Fibroblast of pulmonary artery (primary cell): ENCODE data around the gene PFKFB4.

ENCODE experiments used
- DNase-seq: peaks from one replicate; pipeline ENCODE4 v3.0.0-alpha.2; 2010; ENCODE audit warnings: low read depth
- H3K4me3 ChIP-seq: replicated peaks from 2 replicates; pipeline ENCODE4 v1.5.1; 2011; ENCODE audit warnings: low read depth, mild to moderate bottlenecking, control low read depth, low read length, moderate library complexity
- TF ChIP-seq, protein P1 (sequence below): IDR thresholded peaks from 2 replicates; pipeline ENCODE4 v1.5.1; 2011; ENCODE audit warnings: mild to moderate bottlenecking, control low read depth, low read length, inconsistent platforms; ENCODE audit errors: missing control alignments

Gene PFKFB4

DNA sequence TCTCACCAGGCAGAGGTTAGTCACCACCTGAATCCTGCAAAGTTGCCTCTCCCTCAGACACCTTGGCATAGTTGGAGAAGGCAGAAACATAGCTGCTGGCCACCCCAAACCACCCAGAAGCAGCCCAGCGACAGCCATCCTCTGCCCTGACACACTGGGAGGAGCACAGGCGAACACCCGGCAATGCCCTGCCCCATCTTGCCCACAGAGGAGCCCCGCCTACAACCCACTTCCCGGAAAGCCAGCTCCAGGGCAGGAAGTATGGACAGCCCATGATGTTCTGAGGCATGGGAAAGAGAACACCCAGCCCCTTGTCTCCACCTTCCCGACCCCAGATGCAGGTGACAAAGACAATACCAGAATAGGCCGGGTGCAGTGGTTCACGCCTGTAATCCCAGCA, 40.0 kb downstream of the PFKFB4 start:
- H3K4me3 ChIP-seq: no peak overlapping the region

DNA sequence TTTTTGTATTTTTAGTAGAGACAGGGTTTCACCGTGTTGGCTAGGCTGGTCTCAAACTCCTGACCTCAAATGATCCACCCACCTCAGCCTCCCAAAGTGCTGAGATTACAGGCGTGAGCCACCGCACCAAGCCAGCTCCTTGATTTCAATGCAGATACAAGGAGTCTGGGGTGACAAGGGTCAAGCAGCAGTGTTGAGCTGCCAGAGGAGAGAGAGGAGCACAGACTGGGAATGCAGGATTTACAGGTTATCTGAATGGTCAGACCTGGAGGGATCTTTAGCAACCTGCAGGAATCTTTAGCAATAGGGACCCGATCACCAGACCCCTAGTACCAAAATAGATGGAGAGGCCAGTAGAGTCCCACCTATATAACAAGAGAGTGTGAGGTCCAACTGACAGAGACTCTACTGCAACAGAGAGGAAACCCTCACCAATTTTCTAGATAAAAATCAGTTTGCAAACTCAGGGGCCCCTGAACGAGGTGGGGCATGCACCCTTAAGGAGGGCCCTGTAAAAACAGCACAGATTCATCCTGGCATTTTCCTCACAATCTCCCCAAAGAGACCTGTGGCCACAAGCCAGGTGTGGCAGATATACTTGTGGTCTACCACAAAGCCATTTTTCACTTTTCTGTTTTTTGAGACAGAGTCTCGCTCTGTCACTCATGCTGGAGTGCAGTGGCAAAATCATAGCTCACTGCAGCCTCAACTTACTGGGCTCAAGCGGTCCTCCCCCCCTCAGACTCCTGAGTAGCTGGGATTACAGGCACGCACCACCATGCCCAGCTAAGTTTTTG, 42.0 kb downstream of the PFKFB4 start:
- no peak for DNase-seq
- TF ChIP-seq, protein P1, sequence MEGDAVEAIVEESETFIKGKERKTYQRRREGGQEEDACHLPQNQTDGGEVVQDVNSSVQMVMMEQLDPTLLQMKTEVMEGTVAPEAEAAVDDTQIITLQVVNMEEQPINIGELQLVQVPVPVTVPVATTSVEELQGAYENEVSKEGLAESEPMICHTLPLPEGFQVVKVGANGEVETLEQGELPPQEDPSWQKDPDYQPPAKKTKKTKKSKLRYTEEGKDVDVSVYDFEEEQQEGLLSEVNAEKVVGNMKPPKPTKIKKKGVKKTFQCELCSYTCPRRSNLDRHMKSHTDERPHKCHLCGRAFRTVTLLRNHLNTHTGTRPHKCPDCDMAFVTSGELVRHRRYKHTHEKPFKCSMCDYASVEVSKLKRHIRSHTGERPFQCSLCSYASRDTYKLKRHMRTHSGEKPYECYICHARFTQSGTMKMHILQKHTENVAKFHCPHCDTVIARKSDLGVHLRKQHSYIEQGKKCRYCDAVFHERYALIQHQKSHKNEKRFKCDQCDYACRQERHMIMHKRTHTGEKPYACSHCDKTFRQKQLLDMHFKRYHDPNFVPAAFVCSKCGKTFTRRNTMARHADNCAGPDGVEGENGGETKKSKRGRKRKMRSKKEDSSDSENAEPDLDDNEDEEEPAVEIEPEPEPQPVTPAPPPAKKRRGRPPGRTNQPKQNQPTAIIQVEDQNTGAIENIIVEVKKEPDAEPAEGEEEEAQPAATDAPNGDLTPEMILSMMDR: no peak
- H3K4me3 ChIP-seq: no peak overlapping the region

More for the DNA sequence above, 40.0 kb downstream of the PFKFB4 start:
- no peak for DNase-seq
- TF ChIP-seq, protein P1: no peak

DNA sequence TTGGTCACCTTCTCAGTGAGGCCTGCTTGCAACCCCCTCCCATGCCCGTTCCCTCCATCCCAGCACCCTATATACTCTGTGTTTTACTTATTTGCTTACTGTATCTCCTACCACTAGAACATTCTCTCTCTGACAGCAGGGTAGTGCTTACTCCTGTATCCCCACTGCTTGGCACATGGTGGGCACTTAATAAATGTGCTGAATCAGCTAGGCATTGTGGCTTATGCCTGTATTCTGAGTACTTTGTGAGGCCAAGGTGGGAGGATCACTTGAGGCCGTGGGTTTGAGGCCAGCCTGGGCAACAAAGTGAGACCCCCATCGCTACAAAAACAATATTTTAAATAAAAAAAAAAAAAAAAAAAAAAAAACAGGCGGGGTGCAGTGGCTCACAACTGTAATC, 45.1 kb downstream of the PFKFB4 start:
- TF ChIP-seq, protein P1: no peak

DNA sequence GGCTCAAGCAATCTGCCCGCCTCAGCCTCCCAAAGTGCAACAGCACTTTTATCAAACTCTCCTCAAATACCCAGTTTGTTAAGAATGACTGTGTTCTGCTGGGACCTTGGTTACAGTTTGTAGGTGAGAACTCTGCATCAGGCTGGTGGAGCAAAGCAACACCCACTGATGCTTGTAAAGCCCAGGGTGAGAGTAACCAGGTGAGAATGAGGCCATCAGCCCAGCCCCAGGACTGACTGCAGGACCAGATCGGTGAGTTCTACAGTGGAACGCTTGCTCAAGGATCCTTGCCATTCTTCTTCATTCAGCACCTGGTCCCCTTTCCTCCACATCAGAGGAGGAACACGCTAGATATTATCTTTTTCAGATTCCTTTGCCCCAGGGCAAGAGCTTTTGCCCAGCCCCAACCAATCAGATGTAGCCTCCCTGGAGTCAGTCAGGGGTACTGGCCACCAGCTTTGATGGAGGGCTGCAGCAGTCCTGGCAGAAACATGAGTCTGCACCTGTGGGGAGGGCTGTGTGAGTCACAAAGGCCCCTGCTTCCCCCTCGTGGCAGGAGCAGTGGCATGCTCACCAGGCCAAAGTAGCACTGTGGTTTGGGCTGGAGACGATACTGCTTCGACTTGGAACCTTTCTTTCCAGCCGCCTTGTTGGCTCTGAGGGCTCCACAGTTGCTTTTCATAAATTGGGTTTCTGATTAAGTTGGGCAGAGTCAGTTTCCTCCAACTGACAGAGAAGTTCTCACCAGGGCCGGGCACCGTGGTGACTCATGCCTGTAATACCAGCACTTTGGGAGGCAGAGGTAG, 49.1 kb downstream of the PFKFB4 start:
- peak; percentile 60 for DNase-seq
- TF ChIP-seq, protein P1: peak; percentile 47
- H3K4me3 ChIP-seq: no peak overlapping the region

More for the DNA sequence above, 45.1 kb downstream of the PFKFB4 start:
- H3K4me3 ChIP-seq: no peak overlapping the region
- DNase-seq: no peak

DNA sequence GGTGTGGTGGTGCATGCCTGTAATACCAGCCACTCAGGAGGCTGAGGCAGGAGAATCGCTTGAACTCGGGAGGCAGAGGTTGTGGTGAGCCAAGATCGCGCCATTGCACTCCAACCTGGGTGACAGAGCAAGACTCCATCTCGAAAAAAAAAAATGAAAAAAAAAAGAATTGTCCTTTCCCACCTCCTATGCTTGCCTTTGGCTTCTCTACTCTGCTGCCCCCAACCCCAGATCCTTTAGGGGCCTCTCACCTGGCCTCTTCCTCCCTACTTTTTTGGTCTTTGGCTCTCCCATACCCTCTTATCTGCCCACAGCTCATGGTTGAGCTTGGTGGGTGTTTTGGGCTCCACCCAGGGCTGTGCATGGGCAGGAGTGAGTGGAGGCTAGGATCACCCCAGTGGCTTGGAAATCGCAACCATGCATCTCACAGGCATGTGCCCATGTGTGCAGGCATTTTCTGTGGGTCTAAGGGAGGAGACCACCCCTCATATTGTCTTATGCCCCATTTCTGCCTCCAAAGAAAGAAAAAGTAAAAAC, 50.6 kb downstream of the PFKFB4 start:
- TF ChIP-seq, protein P1: no peak
- H3K4me3 ChIP-seq: no peak overlapping the region
- no peak for DNase-seq

DNA sequence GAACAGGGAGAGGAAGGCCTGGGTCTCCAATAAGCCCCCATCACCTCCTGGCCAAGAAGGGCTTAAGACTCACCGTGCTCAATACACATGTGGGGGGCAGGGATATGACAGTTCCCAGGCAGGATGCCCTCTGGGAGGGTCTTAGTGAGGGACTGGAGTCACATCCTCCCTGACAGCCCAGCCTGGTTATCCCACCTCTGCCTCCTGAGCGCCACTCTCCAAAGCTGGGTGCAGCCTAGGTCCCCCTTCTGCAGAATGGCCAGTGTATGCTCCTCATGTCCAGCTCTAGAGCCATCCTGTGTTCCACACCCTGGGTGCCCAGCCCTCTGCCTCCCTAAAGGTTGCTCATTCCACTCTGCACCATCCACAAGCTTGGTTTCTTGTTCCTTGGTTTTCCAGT, 51.5 kb downstream of the PFKFB4 start:
- no peak for DNase-seq
- H3K4me3 ChIP-seq: no peak overlapping the region
- TF ChIP-seq, protein P1: no peak
